ENCODE results near the gene SOX13. TPM values are rescaled to one million over a fixed set of nuclear protein-coding genes. Genes with fewer than 3 reads are reported as not detected.

Gene SOX13
- total and polyA plus RNA-seq, 11 donors = 8.2 to 16.0 (median 12.6) TPM

GRCh38 chr1:204141131-204141530 is 68.2 kb downstream of the SOX13 start:
- WGBS, 4 donors = 93 to 97% (median 94%) methylated on average over 3 of the region's 3 CpGs
- no peak for TF ChIP-seq CTCF (IDR thresholded peaks at IDR 0.05)
- no peak for TF ChIP-seq POLR2A (IDR thresholded peaks at IDR 0.05)
- intact Hi-C loops (cut with DNase I) = no loop called here
- no peaks in the 10 kb centered on the region for H3K4me1 ChIP-seq
- no peak overlapping the region for H3K27ac ChIP-seq
- no peaks in the 10 kb centered on the region for H3K9me3 ChIP-seq
- H3K4me3 ChIP-seq = no peak overlapping the region
- H3K27me3 ChIP-seq = no peaks in the 10 kb centered on the region
- DNase-seq (no peak), ATAC-seq (no peak)
- peaks cover 0 to 14% (median 0%) of the 10 kb centered on the region in 9 donors for H3K36me3 ChIP-seq

- ATAC-seq (no peak), DNase-seq (no peak)
- no peaks in the 10 kb centered on the region for H3K27me3 ChIP-seq
- H3K9me3 ChIP-seq = no peaks in the 10 kb centered on the region
- TF ChIP-seq CTCF (IDR thresholded peaks at IDR 0.05) (no peak), POLR2A (IDR thresholded peaks at IDR 0.05) (no peak)
- H3K27ac ChIP-seq = no peak overlapping the region
- H3K36me3 ChIP-seq = peaks cover 0 to 14% (median 0%) of the 10 kb centered on the region in 9 donors
- 88 to 93% (median 91%) methylated on average over 5 of the region's 5 CpGs for WGBS, 4 donors
- no peak overlapping the region for H3K4me3 ChIP-seq
- intact Hi-C loops (cut with DNase I) = no loop called here
- no peaks in the 10 kb centered on the region for H3K4me1 ChIP-seq
These were observed 69.4 kb downstream of the SOX13 start for GRCh38 chr1:204142032-204142974.

GRCh38 chr1:204143276-204144041 is 70.5 kb downstream of the SOX13 start:
- Histone ChIP-seq H3K27ac (no peak overlapping the region), H3K4me3 (no peak overlapping the region), H3K9me3 (no peaks in the 10 kb centered on the region), H3K4me1 (no peaks in the 10 kb centered on the region), H3K27me3 (no peaks in the 10 kb centered on the region), H3K36me3 (peaks cover 0 to 14% (median 0%) of the 10 kb centered on the region in 9 donors)
- WGBS, 4 donors = 69 to 82% (median 77%) methylated on average over 14 of the region's 14 CpGs
- DNase-seq (no peak), ATAC-seq (no peak)
- intact Hi-C loops (cut with DNase I) = no loop called here
- no peak for TF ChIP-seq POLR2A (IDR thresholded peaks at IDR 0.05)

- Histone ChIP-seq H3K4me1 (peaks cover 0 to 2% (median 0%) of the 10 kb centered on the region in 12 donors), H3K27ac (no peak overlapping the region), H3K36me3 (peaks cover 0 to 4% (median 0%) of the 10 kb centered on the region in 9 donors), H3K4me3 (no peak overlapping the region), H3K27me3 (no peaks in the 10 kb centered on the region), H3K9me3 (no peaks in the 10 kb centered on the region)
- WGBS, 4 donors = 75 to 92% (median 85%) methylated on average over 4 of the region's 4 CpGs
- TF ChIP-seq CTCF (IDR thresholded peaks at IDR 0.05) (no peak), POLR2A (IDR thresholded peaks at IDR 0.05) (no peak)
- ATAC-seq = no peak
- peak in 3 of 5 donors; percentile 1 to 7 (median 1) for DNase-seq
- intact Hi-C loops (cut with DNase I) = no loop called here
These were observed 72.2 kb downstream of the SOX13 start for GRCh38 chr1:204145033-204145504.

Measured in heart left ventricle (tissue), 16 donors.